Osteoblast (primary cell): ENCODE data around the gene GNG13. TPM values are rescaled to one million over a fixed set of nuclear protein-coding genes. Genes with fewer than 3 reads are reported as not detected.

Experiments
- DNase-seq: peaks from one replicate; pipeline ENCODE4 v3.0.0; 2011; ENCODE audit warnings: low spot score, mixed read lengths; ENCODE audit not compliant: insufficient read length; ENCODE audit errors: missing footprints
- H2AFZ ChIP-seq: 2 replicates; pipeline ENCODE4 v1.6.0; 2011; ENCODE audit warnings: mild to moderate bottlenecking, low read length
- H3K27ac ChIP-seq: 2 replicates; pipeline ENCODE4 v1.5.1; 2011; ENCODE audit warnings: mild to moderate bottlenecking, low read depth, low read length, moderate library complexity
- H3K27me3 ChIP-seq: 2 replicates; pipeline ENCODE4 v1.6.0; 2012; ENCODE audit warnings: mild to moderate bottlenecking, control low read depth, inconsistent platforms, low read length, moderate library complexity; ENCODE audit not compliant: insufficient read depth
- H3K36me3 ChIP-seq: 2 replicates; pipeline ENCODE4 v1.5.1; 2011; ENCODE audit warnings: mild to moderate bottlenecking, low read length, control low read depth, moderate library complexity; ENCODE audit not compliant: insufficient read depth
- H3K4me1 ChIP-seq: 2 replicates; pipeline ENCODE4 v1.5.1; 2011; ENCODE audit warnings: mild to moderate bottlenecking, low read length, control low read depth, moderate library complexity; ENCODE audit not compliant: insufficient read depth
- H3K4me2 ChIP-seq: 2 replicates; pipeline ENCODE4 v1.6.0; 2011; ENCODE audit warnings: mild to moderate bottlenecking, low read length; ENCODE audit not compliant: insufficient read depth
- H3K4me3 ChIP-seq: fragments of 200-600 bp; sonication (generic); 3 replicates; pipeline ENCODE4 v1.5.1; 2012; ENCODE audit warnings: mild to moderate bottlenecking, low read length, inconsistent platforms; ENCODE audit not compliant: insufficient read depth
- H3K79me2 ChIP-seq: 2 replicates; pipeline ENCODE4 v1.6.0; 2012; ENCODE audit warnings: mild to moderate bottlenecking, low read length, control low read depth, inconsistent platforms; ENCODE audit not compliant: insufficient read depth
- H3K9me3 ChIP-seq: 2 replicates; pipeline ENCODE4 v1.5.1; 2011; ENCODE audit warnings: low read depth, low read length, control low read depth
- H4K20me1 ChIP-seq: 2 replicates; pipeline ENCODE4 v1.6.0; 2012; ENCODE audit warnings: mild to moderate bottlenecking, low read length, control low read depth; ENCODE audit not compliant: insufficient read depth
- CTCF ChIP-seq: IDR thresholded peaks from 2 replicates; pipeline ENCODE4 v1.5.1; 2011; ENCODE audit warnings: mild to moderate bottlenecking, low read depth, low read length, moderate library complexity; ENCODE audit errors: extremely low read depth
- total RNA-seq: library from RNA; depleted of rRNA; stranded (reverse); fragments of >200 nt; gene quantifications from 2 replicates; pipeline ENCODE4 v1.2.3, GENCODE V29; 2012

Gene GNG13
- total RNA-seq, 1 donor, result not detected

GRCh38 chr16:803754-804080, 3.2 kb upstream of the GNG13 start:
- H2AFZ ChIP-seq, result no peak overlapping the region
- H3K4me3 ChIP-seq, result no peak overlapping the region
- H3K4me2 ChIP-seq, result no peak overlapping the region
- H3K27ac ChIP-seq, result no peak overlapping the region
- H3K36me3 ChIP-seq, result no peaks in the 10 kb centered on the region
- DNase-seq, result no peak
- H3K4me1 ChIP-seq, result peaks cover 6% of the 10 kb centered on the region
- TF ChIP-seq CTCF, result no peak
- H4K20me1 ChIP-seq, result no peaks in the 10 kb centered on the region
- peaks cover 34% of the 10 kb centered on the region for H3K27me3 ChIP-seq
- peaks cover 4% of the 10 kb centered on the region for H3K79me2 ChIP-seq
- no peaks in the 10 kb centered on the region for H3K9me3 ChIP-seq

GRCh38 chr16:802914-803753, 2.6 kb upstream of the GNG13 start:
- TF ChIP-seq CTCF, result no peak
- Histone ChIP-seq H3K4me1 (peaks cover 3% of the 10 kb centered on the region), H4K20me1 (no peaks in the 10 kb centered on the region), H3K36me3 (no peaks in the 10 kb centered on the region), H3K4me3 (no peak overlapping the region), H3K4me2 (no peak overlapping the region), H2AFZ (no peak overlapping the region), H3K27me3 (peaks cover 34% of the 10 kb centered on the region), H3K79me2 (peaks cover 4% of the 10 kb centered on the region), H3K9me3 (no peaks in the 10 kb centered on the region), H3K27ac (no peak overlapping the region)
- no peak for DNase-seq

- TF ChIP-seq CTCF, result no peak
Observed at GRCh38 chr16:802461-802860, 1.9 kb upstream of the GNG13 start.

GRCh38 chr16:801584-802363, 1.2 kb upstream of the GNG13 start:
- Histone ChIP-seq H3K4me1 (no peaks in the 10 kb centered on the region), H3K36me3 (no peaks in the 10 kb centered on the region), H4K20me1 (no peaks in the 10 kb centered on the region), H2AFZ (no peak overlapping the region), H3K4me3 (no peak overlapping the region), H3K9me3 (no peaks in the 10 kb centered on the region), H3K79me2 (no peaks in the 10 kb centered on the region), H3K27me3 (peaks cover 34% of the 10 kb centered on the region), H3K27ac (no peak overlapping the region), H3K4me2 (no peak overlapping the region)
- DNase-seq, result no peak
- TF ChIP-seq CTCF, result no peak

More at GRCh38 chr16:802461-802860, 1.9 kb upstream of the GNG13 start:
- Histone ChIP-seq H3K4me1 (no peaks in the 10 kb centered on the region), H2AFZ (no peak overlapping the region), H3K27me3 (peaks cover 34% of the 10 kb centered on the region), H3K4me2 (no peak overlapping the region), H3K79me2 (peaks cover 4% of the 10 kb centered on the region), H3K36me3 (no peaks in the 10 kb centered on the region), H3K9me3 (no peaks in the 10 kb centered on the region), H3K27ac (no peak overlapping the region), H4K20me1 (no peaks in the 10 kb centered on the region), H3K4me3 (no peak overlapping the region)
- no peak for DNase-seq
